Astrocyte (in vitro differentiated cells and primary cell): ENCODE measurements around the gene PPT2.
"Not testable (repeated sequence)": the region's sequence is repeated elsewhere in the genome, so short reads cannot be mapped to it uniquely, and the experiment has no call there.

Experiments
- CTCF ChIP-seq: IDR thresholded peaks from 2 replicates; pipeline ENCODE4 v1.5.1; 2011; ENCODE audit warnings: low read depth, mild to moderate bottlenecking, inconsistent platforms, low read length, moderate library complexity; ENCODE audit not compliant: insufficient read depth
- EZH2 ChIP-seq: IDR thresholded peaks from 2 replicates; pipeline ENCODE4 v1.6.1; 2012; ENCODE audit warnings: mild to moderate bottlenecking, low read length, inconsistent platforms; ENCODE audit not compliant: insufficient read depth

DNA sequence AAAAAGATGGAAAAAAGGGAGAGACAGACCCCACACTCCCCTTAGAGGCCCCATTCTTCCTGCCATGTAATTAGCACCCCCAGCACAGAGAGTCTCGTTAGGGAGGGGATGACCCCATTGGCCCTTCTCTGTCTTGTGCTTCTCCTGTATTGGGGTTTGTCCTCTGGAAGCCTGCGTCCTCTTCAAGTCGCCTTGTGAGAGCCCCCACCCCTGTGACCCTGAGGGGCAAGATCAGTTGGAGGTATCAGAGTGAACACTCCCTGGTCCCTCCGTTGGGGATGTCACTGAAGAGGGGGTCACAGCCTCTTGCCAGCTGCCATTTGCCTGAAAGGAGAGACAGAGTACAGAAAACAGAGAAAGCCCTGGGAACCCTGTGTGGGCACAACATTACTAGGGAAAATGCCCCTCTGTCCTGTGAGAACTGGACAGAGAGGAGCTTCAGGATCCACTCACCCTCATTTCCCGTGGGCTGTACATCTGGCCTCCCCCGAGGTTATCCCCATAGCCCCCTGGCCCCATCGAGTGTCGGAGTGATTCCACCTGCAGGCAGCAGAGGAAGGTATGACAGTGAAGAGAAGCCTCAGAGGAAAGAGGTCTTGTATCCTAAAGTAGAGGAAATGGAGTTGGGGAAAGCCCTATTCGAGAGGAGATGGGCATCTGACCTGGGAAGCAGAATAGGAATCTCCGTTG is 32.4 kb downstream of the PPT2 start:
- TF ChIP-seq CTCF, EZH2: not testable (repeated sequence)
